ENCODE data around the gene COL4A6.

Gene COL4A6

GRCh38 chrX:108156934-108157466, 281.2 kb downstream of the COL4A6 start:
- DNase-seq (ENCODE audit: low spot score), result no peak

GRCh38 chrX:108156082-108156481, 282.1 kb downstream of the COL4A6 start:
- no peak for DNase-seq (ENCODE audit: low spot score)

GRCh38 chrX:108148524-108148923, 289.7 kb downstream of the COL4A6 start:
- DNase-seq (ENCODE audit: low spot score), result no peak

- DNase-seq (ENCODE audit: low spot score), result no peak
Measured at GRCh38 chrX:108138814-108139702, 299.2 kb downstream of the COL4A6 start.

- DNase-seq (ENCODE audit: low spot score), result no peak
Measured at GRCh38 chrX:108134724-108135123, 303.5 kb downstream of the COL4A6 start.

- peak; percentile 13 for DNase-seq (ENCODE audit: low spot score)
Measured at GRCh38 chrX:108132876-108133275, 305.3 kb downstream of the COL4A6 start.

GRCh38 chrX:108132034-108132433, 306.2 kb downstream of the COL4A6 start:
- DNase-seq (ENCODE audit: low spot score), result no peak

GRCh38 chrX:108131471-108131870, 306.8 kb downstream of the COL4A6 start:
- DNase-seq (ENCODE audit: low spot score), result no peak

GRCh38 chrX:108130889-108131288, 307.3 kb downstream of the COL4A6 start:
- no peak for DNase-seq (ENCODE audit: low spot score)

- DNase-seq (ENCODE audit: low spot score), result no peak
Measured at GRCh38 chrX:108127152-108127551, 311.1 kb downstream of the COL4A6 start.

GRCh38 chrX:108126661-108127060, 311.6 kb downstream of the COL4A6 start:
- DNase-seq (ENCODE audit: low spot score), result no peak

GRCh38 chrX:108123591-108124366, 314.4 kb downstream of the COL4A6 start:
- DNase-seq (ENCODE audit: low spot score), result no peak

- no peak for DNase-seq (ENCODE audit: low spot score)
Measured at GRCh38 chrX:108122748-108123147, 315.5 kb downstream of the COL4A6 start.

GRCh38 chrX:108121291-108121690, 316.9 kb downstream of the COL4A6 start:
- DNase-seq (ENCODE audit: low spot score), result no peak

GRCh38 chrX:108117988-108118387, 320.2 kb downstream of the COL4A6 start:
- DNase-seq (ENCODE audit: low spot score), result no peak

- no peak for DNase-seq (ENCODE audit: low spot score)
Measured at GRCh38 chrX:108114541-108114940, 323.7 kb downstream of the COL4A6 start.
